Thymus (tissue), 11 donors: ENCODE measurements around the gene MOB3C. TPM values are rescaled to one million over a fixed set of nuclear protein-coding genes. Genes with fewer than 3 reads are reported as not detected.

Experiments used
- DNase-seq, 9 donors: peaks; one replicate each; pipeline ENCODE4 v3.0.0-alpha.2; 2013; ENCODE audit warnings: low spot score in 9 of 9, low read depth in 6 of 9, missing footprints in 1 of 9
- H3K27ac ChIP-seq, 2 donors: one replicate each; pipeline ENCODE4 v1.5.1; 2013; ENCODE audit warnings: control low read depth in 1 of 2, low read depth in 1 of 2, low read length in 1 of 2, mild to moderate bottlenecking in 1 of 2, moderate library complexity in 1 of 2
- H3K27me3 ChIP-seq, 2 donors: one replicate each; pipeline ENCODE4 v1.5.1; 2013; ENCODE audit warnings: low read length in 1 of 2; ENCODE audit not compliant: control insufficient read depth in 2 of 2, insufficient read depth in 1 of 2
- H3K36me3 ChIP-seq, 2 donors: one replicate each; pipeline ENCODE4 v1.5.1; 2013; ENCODE audit warnings: low read length in 1 of 2, mild to moderate bottlenecking in 1 of 2, moderate library complexity in 1 of 2; ENCODE audit not compliant: control insufficient read depth in 2 of 2, insufficient read depth in 2 of 2
- H3K4me1 ChIP-seq, 2 donors: one replicate each; pipeline ENCODE4 v1.5.1; 2013; ENCODE audit warnings: low read length in 2 of 2; ENCODE audit not compliant: control insufficient read depth in 2 of 2, insufficient read depth in 2 of 2
- H3K4me3 ChIP-seq, 2 donors: one replicate each; pipeline ENCODE4 v1.5.1; 2013; ENCODE audit warnings: low read length in 2 of 2, control low read depth in 1 of 2, mild to moderate bottlenecking in 1 of 2
- H3K9me3 ChIP-seq, 2 donors: one replicate each; pipeline ENCODE4 v1.5.1; 2013; ENCODE audit warnings: low read length in 1 of 2, mild to moderate bottlenecking in 1 of 2; ENCODE audit not compliant: control insufficient read depth in 2 of 2, insufficient read depth in 1 of 2
- WGBS: extraction: QIAGEN DNeasy Blood & Tissue Kit; methylation state at CpG from one replicate; pipeline ENCODE4 v1.1.7; 2013; 5-methylcytosine and 5-hydroxymethylcytosine counted together
- polyA plus RNA-seq: library from polyadenylated mRNA; stranded (reverse); fragments of 200-250 nt; gene quantifications from one replicate; pipeline ENCODE4 v1.2.3, GENCODE V29; 2013
- total RNA-seq: library from RNA; stranded (reverse); fragments of 120-200 nt; gene quantifications from one replicate; pipeline ENCODE4 v1.2.4, GENCODE V29; 2013
- donor health status: healthy.

MOB3C gene
- total and polyA plus RNA-seq, 2 donors = 7.5 to 16.2 TPM

DNA sequence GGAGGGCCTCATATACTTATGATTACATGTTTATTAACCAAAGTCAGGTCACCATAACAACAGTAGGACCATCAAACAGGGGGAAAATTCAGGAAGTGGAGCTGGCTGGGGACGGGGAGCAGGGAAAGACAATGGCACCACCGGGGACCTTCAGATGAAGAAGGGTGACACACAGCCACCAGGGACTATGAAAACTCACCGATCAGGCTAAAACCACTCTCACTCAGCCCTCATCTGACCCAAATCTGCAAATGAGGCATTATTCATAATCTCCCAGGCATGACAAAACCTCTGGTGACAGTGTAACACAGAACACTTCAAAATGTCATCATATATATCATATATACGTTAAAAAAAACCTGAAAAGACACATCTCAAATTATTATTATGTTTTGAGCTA lies 23.8 kb downstream of the MOB3C start:
- Histone ChIP-seq H3K27me3 (no peaks in the 10 kb centered on the region), H3K4me1 (peaks cover 12 to 28% of the 10 kb centered on the region in 2 donors), H3K27ac (no peak overlapping the region), H3K9me3 (peaks cover 0 to 2% of the 10 kb centered on the region in 2 donors), H3K4me3 (no peak overlapping the region), H3K36me3 (peaks cover 48 to 53% of the 10 kb centered on the region in 2 donors)
- WGBS = 96% methylated on average over 4 of the region's 4 CpGs
- no peak for DNase-seq

DNA sequence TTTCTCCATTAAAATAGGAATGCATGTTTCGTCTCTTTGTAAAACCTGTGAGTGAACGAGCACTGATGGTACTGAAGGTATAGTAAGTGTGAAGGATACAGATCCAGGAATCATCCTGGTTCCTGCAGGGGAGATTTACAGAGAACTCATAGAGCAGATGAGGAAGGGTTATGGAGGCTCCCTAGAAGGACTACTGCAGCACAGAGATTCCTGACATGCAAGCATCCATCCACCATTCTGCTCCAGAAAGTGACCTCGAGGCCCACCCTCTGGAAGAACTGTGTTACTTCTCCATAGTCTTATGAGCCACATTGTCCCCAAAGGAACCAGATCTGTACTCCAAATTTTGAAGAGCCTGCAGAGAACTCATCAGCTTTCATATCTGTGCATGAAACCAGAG lies 27.1 kb downstream of the MOB3C start:
- no peak overlapping the region for H3K4me3 ChIP-seq
- DNase-seq = no peak
- 98% methylated on average over 3 of the region's 3 CpGs for WGBS
- peaks cover 49 to 70% of the 10 kb centered on the region in 2 donors for H3K36me3 ChIP-seq
- peaks cover 0 to 2% of the 10 kb centered on the region in 2 donors for H3K9me3 ChIP-seq
- H3K27ac ChIP-seq = no peak overlapping the region
- H3K4me1 ChIP-seq = peaks cover 0 to under 1% of the 10 kb centered on the region in 2 donors
- H3K27me3 ChIP-seq = no peaks in the 10 kb centered on the region

DNA sequence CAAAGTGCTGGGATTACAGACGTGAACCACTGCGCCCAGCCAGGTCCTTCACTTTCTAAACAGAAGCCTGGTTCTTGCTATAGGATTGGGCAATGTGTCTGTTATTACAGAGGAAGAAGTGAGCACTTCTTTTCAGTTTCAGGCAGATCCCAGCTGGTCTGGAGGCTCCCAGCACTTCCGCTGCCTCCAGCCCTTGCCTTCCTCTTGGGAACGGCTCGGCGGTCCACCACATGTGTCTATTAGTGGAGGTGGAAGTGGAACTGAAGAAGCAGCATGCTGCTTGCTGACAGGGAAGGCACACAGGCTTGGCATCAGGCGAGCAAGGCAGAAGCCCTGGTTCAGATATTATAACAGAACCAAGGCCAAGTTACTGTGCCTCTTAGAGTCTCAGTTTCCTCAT lies 29.5 kb downstream of the MOB3C start:
- peaks cover 54 to 73% of the 10 kb centered on the region in 2 donors for H3K36me3 ChIP-seq
- WGBS = 96% methylated on average over 7 of the region's 7 CpGs
- H3K27me3 ChIP-seq = no peaks in the 10 kb centered on the region
- no peak overlapping the region for H3K27ac ChIP-seq
- peaks cover 0 to 2% of the 10 kb centered on the region in 2 donors for H3K9me3 ChIP-seq
- no peak for DNase-seq
- H3K4me1 ChIP-seq = no peaks in the 10 kb centered on the region
- H3K4me3 ChIP-seq = no peak overlapping the region

DNA sequence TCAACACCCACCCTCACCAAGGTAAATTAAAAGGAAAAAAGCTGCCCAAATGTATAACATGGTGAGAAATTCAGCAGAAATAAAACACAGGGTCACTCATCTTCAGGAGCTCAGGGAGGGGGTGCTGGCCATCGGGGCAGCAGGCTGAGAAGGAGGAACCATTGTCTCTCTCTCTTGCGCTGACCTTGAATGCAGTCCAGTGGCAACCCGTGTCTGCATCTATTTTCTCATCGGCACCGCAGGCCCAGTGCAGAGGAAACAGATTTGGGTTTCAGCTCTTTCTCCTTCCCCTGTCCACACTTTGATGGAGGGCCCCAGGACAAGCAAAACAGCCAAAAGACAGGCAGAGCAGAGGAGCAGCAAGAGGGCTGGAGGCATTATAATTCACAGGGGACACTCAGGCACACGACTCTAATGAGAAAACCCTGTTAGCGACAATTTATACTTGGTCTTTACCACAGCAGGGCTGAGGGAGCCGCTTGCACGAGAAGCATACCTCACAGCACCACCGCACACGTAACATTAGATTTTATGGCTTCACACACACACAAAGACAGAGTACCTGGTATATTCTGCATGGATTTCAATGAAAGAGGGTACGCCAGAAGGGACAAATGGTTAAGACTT lies 31.2 kb downstream of the MOB3C start:
- DNase-seq = no peak
- WGBS = 95% methylated on average over 12 of the region's 12 CpGs

DNA sequence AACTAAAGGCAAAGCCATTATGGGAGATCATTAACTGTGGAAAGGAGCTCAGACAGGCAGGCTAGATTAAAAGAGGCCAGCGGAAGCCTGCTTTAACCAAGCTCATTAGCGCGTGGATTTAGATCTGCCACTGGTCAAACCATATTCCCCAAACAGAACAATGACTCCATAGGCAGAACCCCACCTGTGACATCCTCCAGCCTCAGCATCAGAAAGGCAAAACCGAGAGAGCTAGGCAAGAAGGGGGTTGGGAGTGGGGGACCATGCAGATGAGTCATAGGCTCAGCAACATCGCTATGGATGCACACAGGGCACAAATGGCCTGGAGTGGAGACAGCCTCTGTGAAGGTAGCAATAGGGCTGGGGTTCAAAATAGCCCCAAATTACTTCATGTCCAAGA lies 33.1 kb downstream of the MOB3C start:
- H3K27ac ChIP-seq = no peak overlapping the region
- DNase-seq = no peak
- H3K27me3 ChIP-seq = no peaks in the 10 kb centered on the region
- peaks cover 51% of the 10 kb centered on the region in 2 donors for H3K36me3 ChIP-seq
- peaks cover 0 to 3% of the 10 kb centered on the region in 2 donors for H3K4me1 ChIP-seq
- no peak overlapping the region for H3K4me3 ChIP-seq
- no peaks in the 10 kb centered on the region for H3K9me3 ChIP-seq
- WGBS = 98% methylated on average over 5 of the region's 5 CpGs

More for the DNA sequence above, 31.2 kb downstream of the MOB3C start:
- Histone ChIP-seq H3K36me3 (peaks cover 47 to 57% of the 10 kb centered on the region in 2 donors), H3K9me3 (peaks cover 0 to 2% of the 10 kb centered on the region in 2 donors), H3K27me3 (no peaks in the 10 kb centered on the region), H3K4me1 (peaks cover 0 to 1% of the 10 kb centered on the region in 2 donors), H3K27ac (no peak overlapping the region), H3K4me3 (no peak overlapping the region)

DNA sequence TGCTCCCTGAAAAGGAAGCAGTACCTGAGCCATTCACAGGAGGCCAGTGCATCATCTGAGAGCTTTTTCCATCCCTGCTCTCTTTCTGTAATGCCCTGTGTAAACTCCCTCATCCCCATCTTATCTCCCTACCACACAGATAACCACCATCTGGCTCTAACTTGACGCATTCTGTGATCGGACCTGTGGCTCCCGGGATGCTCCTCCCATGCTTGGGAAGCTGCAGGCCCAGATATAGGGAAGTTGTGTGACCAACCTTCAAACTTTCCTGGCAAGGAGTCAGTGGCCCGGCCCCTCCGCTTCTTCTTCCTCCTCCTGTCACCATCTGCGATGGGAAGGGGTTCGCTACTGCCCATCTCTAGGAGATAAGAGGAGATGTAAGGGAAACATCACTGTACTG lies 33.6 kb downstream of the MOB3C start:
- no peaks in the 10 kb centered on the region for H3K9me3 ChIP-seq
- peaks cover 0 to 3% of the 10 kb centered on the region in 2 donors for H3K4me1 ChIP-seq
- no peak overlapping the region for H3K27ac ChIP-seq
- H3K4me3 ChIP-seq = no peak overlapping the region
- peaks cover 53 to 55% of the 10 kb centered on the region in 2 donors for H3K36me3 ChIP-seq
- DNase-seq = no peak
- H3K27me3 ChIP-seq = no peaks in the 10 kb centered on the region
- WGBS = 96% methylated on average over 7 of the region's 7 CpGs

DNA sequence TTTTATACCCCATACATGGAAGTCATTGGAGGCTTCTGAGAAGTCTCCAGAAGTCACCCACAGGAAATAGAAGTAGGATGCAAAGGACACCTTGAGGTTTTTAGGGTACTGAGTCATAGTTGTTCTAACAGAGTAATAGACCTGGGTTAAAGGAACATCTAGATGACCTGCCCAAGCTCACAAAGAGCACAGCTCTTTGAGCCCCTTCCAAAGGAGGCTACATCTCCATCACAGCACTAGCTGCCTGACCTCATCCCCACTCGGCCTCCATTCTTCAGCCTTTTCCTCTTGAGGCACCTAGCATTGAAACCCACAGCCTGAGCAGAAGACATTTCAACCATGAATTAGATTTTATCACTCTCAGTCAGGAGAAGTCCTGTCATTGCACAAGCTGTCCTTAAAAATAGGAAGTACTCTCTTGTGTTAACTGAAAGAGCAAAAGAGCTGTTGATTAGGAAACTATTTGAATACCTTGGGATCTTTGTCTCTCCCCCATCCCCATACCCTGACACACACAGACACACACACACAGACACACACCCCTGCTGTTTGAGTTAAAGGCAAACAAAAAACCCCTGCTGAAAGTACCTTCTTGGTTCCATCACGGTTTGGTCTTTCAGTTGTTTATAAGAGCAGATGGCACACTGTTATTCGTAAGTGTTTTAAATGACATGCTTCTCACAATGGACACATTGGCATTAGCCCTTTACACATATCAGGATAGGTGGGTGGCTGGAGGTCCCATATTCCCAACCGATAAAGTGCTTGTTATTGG lies 34.7 kb downstream of the MOB3C start:
- H3K9me3 ChIP-seq = no peaks in the 10 kb centered on the region
- no peaks in the 10 kb centered on the region for H3K27me3 ChIP-seq
- DNase-seq = no peak
- no peak overlapping the region for H3K27ac ChIP-seq
- peaks cover 0 to 3% of the 10 kb centered on the region in 2 donors for H3K4me1 ChIP-seq
- H3K36me3 ChIP-seq = peaks cover 56 to 60% of the 10 kb centered on the region in 2 donors
- 78% methylated on average over 4 of the region's 4 CpGs for WGBS
- H3K4me3 ChIP-seq = no peak overlapping the region

DNA sequence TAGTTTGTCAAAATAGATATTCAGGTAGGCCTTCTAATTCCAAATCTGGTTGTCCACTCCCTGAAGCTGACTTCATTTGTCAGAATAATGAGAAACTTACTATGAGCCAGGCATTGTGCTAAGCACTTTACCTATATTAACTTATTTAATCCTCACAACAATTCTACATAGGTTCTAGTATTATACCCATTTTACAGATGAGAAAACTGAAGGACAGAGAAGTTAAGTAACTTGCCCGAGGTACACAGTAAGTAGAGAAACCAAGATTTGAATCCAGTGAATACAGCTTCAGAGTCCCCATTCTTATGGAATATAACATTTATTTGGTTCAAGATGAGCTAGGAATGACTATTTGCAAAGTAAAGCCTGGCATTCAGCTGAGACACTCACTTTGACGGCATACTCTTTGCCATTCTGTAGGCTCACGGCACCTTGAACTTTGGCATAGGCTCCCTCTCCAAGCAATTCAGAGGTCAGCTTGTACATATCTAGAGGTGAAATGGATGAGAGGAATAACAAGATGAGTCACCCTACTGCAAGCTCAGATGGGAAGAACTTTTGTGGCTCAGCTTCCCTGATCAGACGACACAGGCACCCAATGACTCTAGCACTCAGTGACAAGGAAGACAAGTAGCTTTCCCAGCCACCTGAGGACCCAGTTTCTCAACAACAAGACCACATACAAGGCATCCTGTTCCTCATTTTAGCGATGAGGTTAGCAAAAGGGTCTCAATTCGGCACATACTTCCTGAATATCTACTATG lies 36.3 kb downstream of the MOB3C start:
- no peak overlapping the region for H3K4me3 ChIP-seq
- H3K36me3 ChIP-seq = peaks cover 55 to 67% of the 10 kb centered on the region in 2 donors
- WGBS = 58% methylated on average over 6 of the region's 6 CpGs
- peaks cover 0 to 3% of the 10 kb centered on the region in 2 donors for H3K4me1 ChIP-seq
- no peaks in the 10 kb centered on the region for H3K27me3 ChIP-seq
- no peak overlapping the region for H3K27ac ChIP-seq
- DNase-seq = peak in 1 of 9 donors; percentile 18
- no peaks in the 10 kb centered on the region for H3K9me3 ChIP-seq

DNA sequence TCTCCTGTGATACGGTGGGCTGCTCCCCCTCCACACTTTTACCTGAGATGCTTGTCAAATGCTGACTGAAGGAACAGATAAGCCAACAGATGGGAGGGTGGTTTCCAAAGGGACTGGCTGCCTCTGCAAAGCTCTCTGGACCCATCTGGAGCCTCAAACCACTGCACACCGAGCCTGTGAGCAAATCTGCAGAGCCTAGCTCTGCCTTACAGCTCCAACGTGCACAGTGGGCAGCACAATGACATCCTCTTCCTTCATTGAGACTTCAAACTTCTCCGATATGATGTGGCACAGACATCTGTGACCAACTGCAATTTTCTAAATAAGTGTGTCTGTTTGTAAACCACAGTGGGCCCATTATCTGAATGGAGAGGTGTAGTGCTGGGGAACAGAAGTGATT lies 38.9 kb downstream of the MOB3C start:
- Histone ChIP-seq H3K4me1 (peaks cover 0 to 3% of the 10 kb centered on the region in 2 donors), H3K27ac (no peak overlapping the region), H3K4me3 (no peak overlapping the region), H3K36me3 (peaks cover 50 to 60% of the 10 kb centered on the region in 2 donors), H3K27me3 (no peaks in the 10 kb centered on the region), H3K9me3 (no peaks in the 10 kb centered on the region)
- 94% methylated on average over 4 of the region's 4 CpGs for WGBS
- DNase-seq = no peak
